GM20000 (cell line): ENCODE data around the gene PRDM10.
"Not testable (repeated sequence)": the region's sequence is repeated elsewhere in the genome, so short reads cannot be mapped to it uniquely, and the experiment has no call there.

Experiments
- DNase-seq: peaks from one replicate; pipeline ENCODE4 v3.0.0; 2012; ENCODE audit warnings: low spot score
- CTCF ChIP-seq: IDR thresholded peaks from 2 replicates; pipeline ENCODE4 v1.5.1; 2012; ENCODE audit warnings: mild to moderate bottlenecking, control low read depth; ENCODE audit errors: extremely low read depth, missing control alignments

PRDM10 gene

GRCh38 chr11:130031056-130031455 lies 28.4 kb upstream of the PRDM10 start:
- no peak for TF ChIP-seq CTCF
- no peak for DNase-seq

- DNase-seq = no peak
- TF ChIP-seq CTCF = no peak
Measured at GRCh38 chr11:130029137-130029536, 26.5 kb upstream of the PRDM10 start.

GRCh38 chr11:130025371-130025770 lies 22.7 kb upstream of the PRDM10 start:
- no peak for DNase-seq

GRCh38 chr11:130024361-130024760 lies 21.7 kb upstream of the PRDM10 start:
- TF ChIP-seq CTCF = no peak
- no peak for DNase-seq

More at GRCh38 chr11:130025371-130025770, 22.7 kb upstream of the PRDM10 start:
- TF ChIP-seq CTCF = no peak

- no peak for TF ChIP-seq CTCF
- peak; percentile 61 for DNase-seq
Measured at GRCh38 chr11:130023204-130023603, 20.6 kb upstream of the PRDM10 start.

- DNase-seq = no peak
- TF ChIP-seq CTCF = no peak
Measured at GRCh38 chr11:130022799-130023198, 20.2 kb upstream of the PRDM10 start.

GRCh38 chr11:130021606-130022005 lies 19.0 kb upstream of the PRDM10 start:
- not testable (repeated sequence) for DNase-seq

GRCh38 chr11:130020323-130020722 lies 17.7 kb upstream of the PRDM10 start:
- DNase-seq = no peak
- TF ChIP-seq CTCF = no peak

GRCh38 chr11:130015846-130016245 lies 13.2 kb upstream of the PRDM10 start:
- DNase-seq = not testable (repeated sequence)
